ENCODE data around the gene LRRC8E. TPM values are rescaled to one million over a fixed set of nuclear protein-coding genes. Genes with fewer than 3 reads are reported as not detected.

LRRC8E gene
- total RNA-seq (not detected), polyA plus RNA-seq (not detected)

GRCh38 chr19:7888145-7888825 lies at the start of gene LRRC8E:
Gene LRRC8E (plus strand): TSS chr19:7888510. CDS start chr19:7895604, 7,094 bp downstream.
- Mint-ChIP-seq H3K36me3 (no peaks in the 10 kb centered on the region), H3K27me3 (peaks cover 13 to 22% of the 10 kb centered on the region in 2 donors), H3K4me1 (no peaks in the 10 kb centered on the region), H3K27ac (no peak within 1 kb of the TSS), H3K4me3 (no peak within 1 kb of the TSS), H3K9me3 (peaks cover 0 to 3% (median 0%) of the 10 kb centered on the region in 5 donors)
- no peak within 1 kb of the TSS for H3K27ac ChIP-seq (ENCODE audit: low read depth, low read length)
- no peaks in the 10 kb centered on the region for H3K9me3 ChIP-seq (ENCODE audit: low read length)
- H3K4me3 ChIP-seq (ENCODE audit: low read length): no peak within 1 kb of the TSS
- no peak for DNase-seq
- no peaks in the 10 kb centered on the region for H3K4me1 ChIP-seq (ENCODE audit: insufficient read depth, low read length)
- H3K27me3 ChIP-seq (ENCODE audit: insufficient read depth, low read length, poor library complexity, severe bottlenecking): no peaks in the 10 kb centered on the region
- POLR2A ChIA-PET: no interaction called here
- CTCF ChIA-PET: interaction anchor here (2.6 kb wide), 1 partner anchor 19 kb away, joined by 10 read pairs; no protein-coding TSS in a partner anchor
- no peaks in the 10 kb centered on the region for H3K36me3 ChIP-seq (ENCODE audit: insufficient read depth, low read length)

- POLR2A ChIA-PET: no interaction called here
These were observed 48.8 kb upstream of the LRRC8E start for GRCh38 chr19:7839476-7839875.

GRCh38 chr19:7840629-7841028 lies 47.7 kb upstream of the LRRC8E start:
- Mint-ChIP-seq H3K27ac (no peak overlapping the region), H3K36me3 (peaks cover 0 to 2% (median 0%) of the 10 kb centered on the region in 3 donors), H3K4me3 (no peak overlapping the region), H3K27me3 (no peaks in the 10 kb centered on the region), H3K9me3 (no peaks in the 10 kb centered on the region), H3K4me1 (no peaks in the 10 kb centered on the region)
- Histone ChIP-seq H3K27me3 (ENCODE audit: insufficient read depth, low read length, poor library complexity, severe bottlenecking) (no peaks in the 10 kb centered on the region), H3K4me3 (ENCODE audit: low read length) (no peak overlapping the region), H3K9me3 (ENCODE audit: low read length) (no peaks in the 10 kb centered on the region), H3K4me1 (ENCODE audit: insufficient read depth, low read length) (no peaks in the 10 kb centered on the region), H3K36me3 (ENCODE audit: insufficient read depth, low read length) (no peaks in the 10 kb centered on the region), H3K27ac (ENCODE audit: low read depth, low read length) (no peak overlapping the region)
- ChIA-PET POLR2A (no interaction called here), CTCF (no interaction called here)
- no peak for DNase-seq

More at GRCh38 chr19:7839476-7839875, 48.8 kb upstream of the LRRC8E start:
- Histone ChIP-seq H3K4me1 (ENCODE audit: insufficient read depth, low read length) (no peaks in the 10 kb centered on the region), H3K27ac (ENCODE audit: low read depth, low read length) (no peak overlapping the region), H3K36me3 (ENCODE audit: insufficient read depth, low read length) (no peaks in the 10 kb centered on the region), H3K27me3 (ENCODE audit: insufficient read depth, low read length, poor library complexity, severe bottlenecking) (no peaks in the 10 kb centered on the region), H3K4me3 (ENCODE audit: low read length) (no peak overlapping the region), H3K9me3 (ENCODE audit: low read length) (no peaks in the 10 kb centered on the region)
- Mint-ChIP-seq H3K27me3 (no peaks in the 10 kb centered on the region), H3K9me3 (no peaks in the 10 kb centered on the region), H3K27ac (no peak overlapping the region), H3K4me3 (no peak overlapping the region), H3K4me1 (no peaks in the 10 kb centered on the region), H3K36me3 (peaks cover 0 to 2% (median 0%) of the 10 kb centered on the region in 3 donors)
- no peak for DNase-seq
- CTCF ChIA-PET: interaction anchor here (1.0 kb wide), 1 partner anchor 13 kb away, joined by 3 read pairs; no protein-coding TSS in a partner anchor

GRCh38 chr19:7841751-7842660 lies 46.3 kb upstream of the LRRC8E start:
- H3K4me1 Mint-ChIP-seq: no peaks in the 10 kb centered on the region

GRCh38 chr19:7842661-7843294 lies 45.5 kb upstream of the LRRC8E start:
- no peaks in the 10 kb centered on the region for H3K9me3 Mint-ChIP-seq
- H3K36me3 Mint-ChIP-seq: peaks cover 0 to 2% (median 0%) of the 10 kb centered on the region in 3 donors
- ChIA-PET CTCF (no interaction called here), POLR2A (no interaction called here)
- Histone ChIP-seq H3K36me3 (ENCODE audit: insufficient read depth, low read length) (no peaks in the 10 kb centered on the region), H3K4me3 (ENCODE audit: low read length) (no peak overlapping the region), H3K27ac (ENCODE audit: low read depth, low read length) (no peak overlapping the region), H3K4me1 (ENCODE audit: insufficient read depth, low read length) (no peaks in the 10 kb centered on the region), H3K27me3 (ENCODE audit: insufficient read depth, low read length, poor library complexity, severe bottlenecking) (no peaks in the 10 kb centered on the region), H3K9me3 (ENCODE audit: low read length) (no peaks in the 10 kb centered on the region)
- no peak for DNase-seq
- H3K4me1 Mint-ChIP-seq: no peaks in the 10 kb centered on the region
- no peak overlapping the region for H3K27ac Mint-ChIP-seq
- no peak overlapping the region for H3K4me3 Mint-ChIP-seq
- H3K27me3 Mint-ChIP-seq: no peaks in the 10 kb centered on the region

More at GRCh38 chr19:7841751-7842660, 46.3 kb upstream of the LRRC8E start:
- CTCF ChIA-PET: no interaction called here
- H3K9me3 Mint-ChIP-seq: no peaks in the 10 kb centered on the region
- POLR2A ChIA-PET: no interaction called here
- peaks cover 0 to 2% (median 0%) of the 10 kb centered on the region in 3 donors for H3K36me3 Mint-ChIP-seq
- Histone ChIP-seq H3K27ac (ENCODE audit: low read depth, low read length) (no peak overlapping the region), H3K4me3 (ENCODE audit: low read length) (no peak overlapping the region), H3K4me1 (ENCODE audit: insufficient read depth, low read length) (no peaks in the 10 kb centered on the region), H3K9me3 (ENCODE audit: low read length) (no peaks in the 10 kb centered on the region), H3K27me3 (ENCODE audit: insufficient read depth, low read length, poor library complexity, severe bottlenecking) (no peaks in the 10 kb centered on the region), H3K36me3 (ENCODE audit: insufficient read depth, low read length) (no peaks in the 10 kb centered on the region)
- H3K27me3 Mint-ChIP-seq: no peaks in the 10 kb centered on the region
- no peak overlapping the region for H3K27ac Mint-ChIP-seq
- no peak overlapping the region for H3K4me3 Mint-ChIP-seq
- no peak for DNase-seq

- no peak for DNase-seq
- Mint-ChIP-seq H3K4me1 (no peaks in the 10 kb centered on the region), H3K36me3 (peaks cover 0 to 2% (median 0%) of the 10 kb centered on the region in 3 donors), H3K4me3 (no peak overlapping the region), H3K27me3 (no peaks in the 10 kb centered on the region), H3K27ac (no peak overlapping the region), H3K9me3 (no peaks in the 10 kb centered on the region)
- Histone ChIP-seq H3K27ac (ENCODE audit: low read depth, low read length) (no peak overlapping the region), H3K4me1 (ENCODE audit: insufficient read depth, low read length) (no peaks in the 10 kb centered on the region), H3K36me3 (ENCODE audit: insufficient read depth, low read length) (no peaks in the 10 kb centered on the region), H3K9me3 (ENCODE audit: low read length) (no peaks in the 10 kb centered on the region), H3K27me3 (ENCODE audit: insufficient read depth, low read length, poor library complexity, severe bottlenecking) (no peaks in the 10 kb centered on the region), H3K4me3 (ENCODE audit: low read length) (no peak overlapping the region)
- ChIA-PET CTCF (no interaction called here), POLR2A (interaction anchor here (0.7 kb wide), 1 partner anchor 43 kb away, joined by 3 read pairs; no protein-coding TSS in a partner anchor)
These were observed 44.8 kb upstream of the LRRC8E start for GRCh38 chr19:7843521-7843920.

- POLR2A ChIA-PET: no interaction called here
- Mint-ChIP-seq H3K9me3 (no peaks in the 10 kb centered on the region), H3K4me1 (no peaks in the 10 kb centered on the region), H3K36me3 (no peaks in the 10 kb centered on the region), H3K4me3 (no peak overlapping the region), H3K27ac (no peak overlapping the region), H3K27me3 (no peaks in the 10 kb centered on the region)
- no peak for DNase-seq
- H3K27me3 ChIP-seq (ENCODE audit: insufficient read depth, low read length, poor library complexity, severe bottlenecking): no peaks in the 10 kb centered on the region
- no peaks in the 10 kb centered on the region for H3K36me3 ChIP-seq (ENCODE audit: insufficient read depth, low read length)
- no peaks in the 10 kb centered on the region for H3K9me3 ChIP-seq (ENCODE audit: low read length)
- H3K27ac ChIP-seq (ENCODE audit: low read depth, low read length): no peak overlapping the region
- CTCF ChIA-PET: no interaction called here
- no peaks in the 10 kb centered on the region for H3K4me1 ChIP-seq (ENCODE audit: insufficient read depth, low read length)
- H3K4me3 ChIP-seq (ENCODE audit: low read length): no peak overlapping the region
These were observed 43.9 kb upstream of the LRRC8E start for GRCh38 chr19:7844405-7844804.

- H3K36me3 ChIP-seq (ENCODE audit: insufficient read depth, low read length): no peaks in the 10 kb centered on the region
- no peak overlapping the region for H3K4me3 ChIP-seq (ENCODE audit: low read length)
- no peaks in the 10 kb centered on the region for H3K27me3 ChIP-seq (ENCODE audit: insufficient read depth, low read length, poor library complexity, severe bottlenecking)
- CTCF ChIA-PET: interaction anchor here (0.5 kb wide), 1 partner anchor 9 kb away, joined by 4 read pairs; no protein-coding TSS in a partner anchor
- Mint-ChIP-seq H3K36me3 (no peaks in the 10 kb centered on the region), H3K27ac (no peak overlapping the region), H3K4me3 (no peak overlapping the region), H3K4me1 (no peaks in the 10 kb centered on the region), H3K9me3 (no peaks in the 10 kb centered on the region), H3K27me3 (no peaks in the 10 kb centered on the region)
- H3K27ac ChIP-seq (ENCODE audit: low read depth, low read length): no peak overlapping the region
- H3K4me1 ChIP-seq (ENCODE audit: insufficient read depth, low read length): no peaks in the 10 kb centered on the region
- POLR2A ChIA-PET: no interaction called here
- H3K9me3 ChIP-seq (ENCODE audit: low read length): no peaks in the 10 kb centered on the region
- DNase-seq: no peak
These were observed 43.4 kb upstream of the LRRC8E start for GRCh38 chr19:7844951-7845350.
